IPS DF 4.7 (cell line): Measurements from ENCODE around the gene F2RL2.

Experiments
- DNase-seq: peaks from one replicate; pipeline ENCODE4 v3.0.0-alpha.2; 2013; ENCODE audit warnings: low spot score; ENCODE audit errors: extremely low read depth

The F2RL2 gene

GRCh38 chr5:76585783-76586217 lies 37.4 kb downstream of the F2RL2 start:
- DNase-seq = no peak

GRCh38 chr5:76583163-76584047 lies 39.8 kb downstream of the F2RL2 start:
- no peak for DNase-seq

- no peak for DNase-seq
Observed at GRCh38 chr5:76582230-76583162, 40.7 kb downstream of the F2RL2 start.

GRCh38 chr5:76580981-76581380 lies 42.2 kb downstream of the F2RL2 start:
- no peak for DNase-seq

- no peak for DNase-seq
Observed at GRCh38 chr5:76579166-76579937, 43.9 kb downstream of the F2RL2 start.

- DNase-seq = no peak
Observed at GRCh38 chr5:76576996-76577395, 46.2 kb downstream of the F2RL2 start.

GRCh38 chr5:76576450-76576849 lies 46.8 kb downstream of the F2RL2 start:
- DNase-seq = no peak

GRCh38 chr5:76571559-76571958 lies 51.6 kb downstream of the F2RL2 start:
- DNase-seq = no peak

GRCh38 chr5:76570153-76570552 lies 53.0 kb downstream of the F2RL2 start:
- no peak for DNase-seq
